Ovary (tissue), 9 donors: ENCODE results near the gene NT5DC2. TPM values are rescaled to one million over a fixed set of nuclear protein-coding genes. Genes with fewer than 3 reads are reported as not detected.

Source experiments
- DNase-seq, 5 donors: peaks; one replicate each; pipeline ENCODE4 v3.0.0-alpha.2; 2019 to 2020
- H3K27ac ChIP-seq, 2 donors: fragments of 200-600 bp; one replicate each; pipeline versions ENCODE4 v1.5.1 to v1.8.0; 2019 to 2022
- H3K27me3 ChIP-seq: fragments of 200-600 bp; one replicate; pipeline ENCODE4 v1.8.0; 2022
- H3K36me3 ChIP-seq: fragments of 200-600 bp; sonication (generic); one replicate; pipeline ENCODE4 v1.5.1; 2019
- H3K4me1 ChIP-seq: one replicate; pipeline ENCODE4 v1.8.1; 2013; ENCODE audit warnings: mild to moderate bottlenecking, moderate library complexity; ENCODE audit not compliant: insufficient read depth
- H3K4me3 ChIP-seq: fragments of 200-600 bp; sonication (generic); one replicate; pipeline ENCODE4 v1.5.1; 2017
- H3K9me3 ChIP-seq, 2 donors: fragments of 200-600 bp in 1 of 2; sonication (generic) in 1 of 2; one replicate each; pipeline versions ENCODE4 v1.5.1 to v1.8.1; 2013 to 2019; ENCODE audit warnings: mild to moderate bottlenecking in 1 of 2, moderate library complexity in 1 of 2
- CTCF ChIP-seq, 3 donors: fragments of 450-650 bp in 2 of 3; fragments of 200-600 bp in 1 of 3; IDR thresholded peaks; one replicate each; pipeline versions ENCODE4 v1.5.1 to v1.8.0; 2016 to 2022; ENCODE audit warnings: antibody characterized with exemption in 3 of 3, mild to moderate bottlenecking in 1 of 3
- EP300 ChIP-seq: sonication (generic); formaldehyde crosslinking; IDR thresholded peaks from one replicate; pipeline ENCODE4 v1.6.1; 2017; ENCODE audit warnings: antibody characterized with exemption
- POLR2A ChIP-seq: fragments of 450-650 bp; IDR thresholded peaks from one replicate; pipeline ENCODE4 v1.6.1; 2017; ENCODE audit warnings: antibody characterized with exemption, mild to moderate bottlenecking, moderate library complexity
- WGBS, 3 donors: extraction: QIAGEN DNeasy Blood & Tissue Kit in 1 of 3; methylation state at CpG; one replicate each; pipeline versions ENCODE4 v1.1.5 to v1.1.7; 2013 to 2017; 5-methylcytosine and 5-hydroxymethylcytosine counted together
- intact Hi-C, 4 donors: fragments of 100-400 bp; cut with DNase I; formaldehyde crosslinking; loops; one replicate each; pipeline versions ENCODE4 v1.11.0 to v1.15.1; 2022 to 2023
- polyA plus RNA-seq, 2 donors: library from polyadenylated mRNA; stranded (reverse); fragments of 200-250 nt in 1 of 2; fragments of 350-450 nt in 1 of 2; fragmentation: Illumina TruSeq in 1 of 2; extraction: RNeasy Lipid Tissue Mini Kit (QIAGEN cat#74804) in 1 of 2; gene quantifications; one replicate each; pipeline ENCODE4 v1.2.3, GENCODE V29; 2013 to 2014
- total RNA-seq, 7 donors: library from RNA; depleted of rRNA in 2 of 7; stranded (reverse); fragments of >200 nt in 2 of 7; fragmentation: NEBNext Ultra II Directional in 3 of 7; extraction: Animal tissue kit (Norgen Biotek cat#: 25700) in 3 of 7; gene quantifications; one replicate each; pipeline versions ENCODE4 v1.1.0 to v1.2.4, GENCODE V29; 2016 to 2023
- donor health status: DM: no; HTN: no; CAD: no; lungs with moderate emphysema.
- donor health status: DM: no; HTN: no; CAD: no.
- donor health status: Bipolar disorder and iron deficiency.
- donor health status: DM: yes; HTN: yes; CAD: no.
- donor health status: DM: no; HTN: no; CAD: no.
- donor health status: DM: yes; HTN: yes; CAD: no.

NT5DC2 gene
- total and polyA plus RNA-seq, 9 donors, result 19.6 to 129 (median 51.9) TPM

GRCh38 chr3:52484680-52485461, 48.8 kb downstream of the NT5DC2 start:
- DNase-seq, result no peak
- TF ChIP-seq POLR2A (no peak), CTCF (IDR thresholded peaks at IDR 0.05) (no peak), EP300 (no peak)
- Histone ChIP-seq H3K36me3 (peaks cover 2% of the 10 kb centered on the region), H3K4me1 (peaks cover 31% of the 10 kb centered on the region), H3K4me3 (no peak overlapping the region), H3K27me3 (no peaks in the 10 kb centered on the region), H3K9me3 (no peaks in the 10 kb centered on the region), H3K27ac (peak overlapping the region in 1 of 2 donors; percentile 48)
- WGBS, 3 donors, result 57 to 63% (median 60%) methylated on average over 10 of the region's 10 CpGs
- intact Hi-C loops, result no loop called here

- H3K4me3 ChIP-seq, result no peak overlapping the region
- H3K27ac ChIP-seq, result peak overlapping the region in 1 of 2 donors; percentile 48
- H3K4me1 ChIP-seq, result peaks cover 31% of the 10 kb centered on the region
- peak in 2 of 5 donors; percentile 63 to 79 for DNase-seq
- H3K9me3 ChIP-seq, result no peaks in the 10 kb centered on the region
- 19 to 21% (median 21%) methylated on average over 13 of the region's 13 CpGs for WGBS, 3 donors
- H3K27me3 ChIP-seq, result no peaks in the 10 kb centered on the region
- TF ChIP-seq EP300 (no peak), POLR2A (no peak), CTCF (IDR thresholded peaks at IDR 0.05) (no peak)
- intact Hi-C loops, result no loop called here
- H3K36me3 ChIP-seq, result peaks cover 2% of the 10 kb centered on the region
These were observed 49.9 kb downstream of the NT5DC2 start for GRCh38 chr3:52483577-52484381.

GRCh38 chr3:52483081-52483480, 50.6 kb downstream of the NT5DC2 start:
- intact Hi-C loops, result no loop called here
- no peak for DNase-seq
- H3K4me3 ChIP-seq, result no peak overlapping the region
- H3K9me3 ChIP-seq, result no peaks in the 10 kb centered on the region
- WGBS, 3 donors, result 87 to 90% (median 88%) methylated on average over 12 to 14 of the region's 14 CpGs
- no peaks in the 10 kb centered on the region for H3K36me3 ChIP-seq
- TF ChIP-seq CTCF (IDR thresholded peaks at IDR 0.05), result no peak
- no peak for TF ChIP-seq POLR2A
- no peak for TF ChIP-seq EP300
- H3K27me3 ChIP-seq, result no peaks in the 10 kb centered on the region
- no peak overlapping the region for H3K27ac ChIP-seq
- H3K4me1 ChIP-seq, result peaks cover 31% of the 10 kb centered on the region

- Histone ChIP-seq H3K9me3 (no peaks in the 10 kb centered on the region), H3K4me3 (no peak overlapping the region), H3K27me3 (no peaks in the 10 kb centered on the region), H3K36me3 (no peaks in the 10 kb centered on the region), H3K4me1 (peaks cover 31% of the 10 kb centered on the region), H3K27ac (no peak overlapping the region)
- 85 to 87% (median 85%) methylated on average over 23 of the region's 23 CpGs for WGBS, 3 donors
- DNase-seq, result peak in 1 of 5 donors; percentile 65
- intact Hi-C loops, result no loop called here
- peak in 1 of 3 donors; percentile 14 for TF ChIP-seq CTCF (IDR thresholded peaks at IDR 0.05)
- no peak for TF ChIP-seq POLR2A
- TF ChIP-seq EP300, result no peak
These were observed 51.7 kb downstream of the NT5DC2 start for GRCh38 chr3:52481819-52482521.
